OCI-LY1 (cell line): ENCODE results near the gene MYH14.

Experiments used
- H2AFZ ChIP-seq: fragments of 200-600 bp; sonication (generic), shearing (Covaris generic); 2 replicates; pipeline ENCODE4 v1.6.0; 2014; ENCODE audit warnings: antibody characterized with exemption, mild to moderate bottlenecking, low read length
- H3F3A ChIP-seq: fragments of 200-600 bp; sonication (generic), shearing (Covaris generic); 2 replicates; pipeline ENCODE4 v1.6.0; 2014; ENCODE audit warnings: mild to moderate bottlenecking, antibody characterized with exemption, low read length, moderate library complexity; ENCODE audit not compliant: insufficient read depth
- H3K27ac ChIP-seq: fragments of 200-600 bp; sonication (generic); 2 replicates; pipeline ENCODE4 v1.5.1; 2014; ENCODE audit warnings: low read length, mixed run types, mild to moderate bottlenecking, low read depth; ENCODE audit not compliant: poor library complexity, severe bottlenecking
- H3K27me3 ChIP-seq: fragments of 200-600 bp; sonication (generic); 2 replicates; pipeline ENCODE4 v1.6.0; 2014; ENCODE audit warnings: antibody characterized with exemption, mild to moderate bottlenecking, low read length, moderate library complexity; ENCODE audit not compliant: insufficient read depth
- H3K36me3 ChIP-seq: fragments of 200-600 bp; sonication (generic); 2 replicates; pipeline ENCODE4 v1.6.1; 2014; ENCODE audit warnings: mild to moderate bottlenecking, antibody characterized with exemption, low read length, moderate library complexity, mixed read lengths; ENCODE audit not compliant: insufficient read depth
- H3K4me1 ChIP-seq: fragments of 200-600 bp; sonication (generic); 2 replicates; pipeline ENCODE4 v1.5.1; 2014; ENCODE audit warnings: mild to moderate bottlenecking, low read length, moderate library complexity; ENCODE audit not compliant: insufficient read depth, severe bottlenecking
- H3K4me2 ChIP-seq: fragments of 200-600 bp; sonication (generic), shearing (Covaris generic); 2 replicates; pipeline ENCODE4 v1.6.1; 2014; ENCODE audit warnings: low read length
- H3K4me3 ChIP-seq: fragments of 200-600 bp; sonication (generic); 2 replicates; pipeline ENCODE4 v1.5.1; 2014; ENCODE audit warnings: low read length, low read depth, mild to moderate bottlenecking, mixed read lengths; ENCODE audit not compliant: poor library complexity, severe bottlenecking
- H3K79me2 ChIP-seq: fragments of 200-600 bp; shearing (Covaris generic); 2 replicates; pipeline ENCODE4 v1.6.1; 2016; ENCODE audit warnings: mixed run types, low read length, mixed read lengths; ENCODE audit not compliant: insufficient read depth
- H3K9ac ChIP-seq: fragments of 200-600 bp; sonication (generic), shearing (Covaris generic); 2 replicates; pipeline ENCODE4 v1.6.1; 2014; ENCODE audit warnings: mild to moderate bottlenecking, low read length, mixed read lengths
- H3K9me2 ChIP-seq: fragments of 200-600 bp; sonication (generic), shearing (Covaris generic); 2 replicates; pipeline ENCODE4 v1.6.1; 2014; ENCODE audit warnings: low read depth, mild to moderate bottlenecking, low read length, mixed read lengths
- H3K9me3 ChIP-seq: fragments of 200-600 bp; shearing (Covaris generic); 2 replicates; pipeline ENCODE4 v1.6.1; 2014; ENCODE audit warnings: low read length, mixed read lengths
- H4K20me1 ChIP-seq: fragments of 200-600 bp; sonication (generic), shearing (Covaris generic); 2 replicates; pipeline ENCODE4 v1.6.0; 2016; ENCODE audit warnings: mild to moderate bottlenecking, low read length; ENCODE audit not compliant: insufficient read depth
- EZH2 ChIP-seq: fragments of 200-600 bp; sonication (generic), shearing (Covaris generic); IDR thresholded peaks from 2 replicates; pipeline ENCODE4 v1.8.0; 2017; ENCODE audit warnings: borderline replicate concordance, mixed run types, mild to moderate bottlenecking, antibody characterized with exemption, low read length, moderate library complexity, mixed read lengths
- TF ChIP-seq, protein P1 (sequence below): fragments of 200-600 bp; sonication (generic), shearing (Covaris generic); IDR thresholded peaks from 2 replicates; pipeline ENCODE4 v1.5.1; 2017; ENCODE audit warnings: mild to moderate bottlenecking, antibody characterized with exemption, low read length, moderate library complexity, mixed read lengths

Gene MYH14

DNA sequence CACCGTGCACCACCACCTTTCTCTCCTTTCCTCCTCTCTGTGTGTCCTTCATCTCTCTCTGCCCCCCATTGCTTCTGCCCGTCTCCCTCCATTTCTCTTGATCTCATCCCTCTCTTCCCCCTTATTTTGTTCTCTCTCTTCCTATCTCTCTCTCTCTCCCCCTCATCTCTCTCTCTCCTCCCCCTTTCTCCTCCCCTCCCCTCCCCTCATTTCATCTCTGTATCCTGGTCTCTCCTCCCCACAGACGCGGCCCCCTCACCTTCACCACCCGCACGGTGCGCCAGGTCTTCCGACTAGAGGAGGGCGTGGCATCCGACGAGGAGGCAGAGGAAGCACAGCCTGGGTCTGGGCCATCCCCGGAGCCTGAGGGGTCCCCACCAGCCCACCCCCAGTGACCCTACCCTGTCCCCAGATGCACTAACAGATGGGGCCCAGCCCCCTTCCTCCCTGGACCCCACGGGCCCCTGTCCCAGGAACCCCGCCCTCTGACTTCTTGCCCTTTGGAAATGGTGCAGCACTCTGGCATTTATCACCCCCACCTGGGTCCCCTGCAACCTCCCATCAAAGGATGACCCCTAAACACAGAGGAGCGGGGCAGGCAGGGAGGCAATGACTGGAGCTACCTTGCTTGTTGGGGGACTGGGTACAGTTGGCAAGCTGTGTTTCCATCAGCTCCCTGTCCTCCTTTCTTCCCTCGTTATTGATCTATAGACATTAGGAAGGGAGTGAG lies 106.1 kb downstream of the MYH14 start:
- Histone ChIP-seq H3K9me2 (no peaks in the 10 kb centered on the region), H3K9me3 (no peaks in the 10 kb centered on the region), H3F3A (no peaks in the 10 kb centered on the region), H3K4me3 (no peak overlapping the region), H3K9ac (no peak overlapping the region), H3K4me2 (no peak overlapping the region), H3K27ac (no peak overlapping the region), H4K20me1 (no peaks in the 10 kb centered on the region), H3K4me1 (no peaks in the 10 kb centered on the region), H3K27me3 (peaks cover 15% of the 10 kb centered on the region), H2AFZ (no peak overlapping the region), H3K79me2 (no peaks in the 10 kb centered on the region), H3K36me3 (no peaks in the 10 kb centered on the region)
- no peak for TF ChIP-seq EZH2
- TF ChIP-seq, protein P1, sequence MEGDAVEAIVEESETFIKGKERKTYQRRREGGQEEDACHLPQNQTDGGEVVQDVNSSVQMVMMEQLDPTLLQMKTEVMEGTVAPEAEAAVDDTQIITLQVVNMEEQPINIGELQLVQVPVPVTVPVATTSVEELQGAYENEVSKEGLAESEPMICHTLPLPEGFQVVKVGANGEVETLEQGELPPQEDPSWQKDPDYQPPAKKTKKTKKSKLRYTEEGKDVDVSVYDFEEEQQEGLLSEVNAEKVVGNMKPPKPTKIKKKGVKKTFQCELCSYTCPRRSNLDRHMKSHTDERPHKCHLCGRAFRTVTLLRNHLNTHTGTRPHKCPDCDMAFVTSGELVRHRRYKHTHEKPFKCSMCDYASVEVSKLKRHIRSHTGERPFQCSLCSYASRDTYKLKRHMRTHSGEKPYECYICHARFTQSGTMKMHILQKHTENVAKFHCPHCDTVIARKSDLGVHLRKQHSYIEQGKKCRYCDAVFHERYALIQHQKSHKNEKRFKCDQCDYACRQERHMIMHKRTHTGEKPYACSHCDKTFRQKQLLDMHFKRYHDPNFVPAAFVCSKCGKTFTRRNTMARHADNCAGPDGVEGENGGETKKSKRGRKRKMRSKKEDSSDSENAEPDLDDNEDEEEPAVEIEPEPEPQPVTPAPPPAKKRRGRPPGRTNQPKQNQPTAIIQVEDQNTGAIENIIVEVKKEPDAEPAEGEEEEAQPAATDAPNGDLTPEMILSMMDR, result no peak

DNA sequence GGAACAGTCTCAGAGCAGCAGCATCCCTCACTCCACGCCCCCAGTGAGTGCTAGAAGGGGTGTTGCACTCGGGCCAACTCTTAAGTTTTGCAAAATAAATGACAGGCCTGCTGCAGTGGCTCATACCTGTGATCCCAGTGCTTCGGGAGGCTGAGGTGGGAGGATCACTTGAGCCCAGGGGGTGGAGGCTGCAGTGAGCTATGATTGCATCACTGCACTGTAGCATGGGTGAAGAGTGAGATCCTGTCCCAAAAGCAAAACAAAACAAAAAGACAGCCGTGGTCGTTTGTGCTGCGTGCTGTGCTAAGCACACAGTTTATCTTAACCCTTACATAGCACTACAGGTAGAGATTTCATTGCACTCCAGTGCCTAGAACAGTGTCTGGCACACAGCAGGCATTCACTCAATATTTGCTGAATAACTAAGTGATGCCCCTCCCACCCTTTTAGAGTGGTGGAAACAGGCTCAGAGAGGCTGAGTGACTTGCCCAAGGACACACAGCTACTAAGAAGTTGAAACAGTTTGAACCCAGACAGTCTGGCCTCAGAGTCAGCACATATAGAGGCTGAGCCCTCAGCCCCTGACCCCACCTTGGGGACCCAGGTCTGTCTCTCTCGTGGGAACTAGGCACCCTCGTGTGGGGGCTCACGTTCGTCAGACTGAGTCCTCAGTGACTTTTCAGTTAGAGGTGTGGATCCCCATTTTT lies 107.5 kb downstream of the MYH14 start:
- Histone ChIP-seq H3F3A (no peaks in the 10 kb centered on the region), H2AFZ (no peak overlapping the region), H3K27ac (no peak overlapping the region), H3K36me3 (no peaks in the 10 kb centered on the region), H4K20me1 (no peaks in the 10 kb centered on the region), H3K4me1 (no peaks in the 10 kb centered on the region), H3K9me2 (no peaks in the 10 kb centered on the region), H3K79me2 (no peaks in the 10 kb centered on the region), H3K9ac (no peak overlapping the region), H3K9me3 (no peaks in the 10 kb centered on the region), H3K4me2 (no peak overlapping the region), H3K4me3 (no peak overlapping the region), H3K27me3 (peaks cover 15% of the 10 kb centered on the region)
- no peak for TF ChIP-seq EZH2
- TF ChIP-seq, protein P1, result no peak

DNA sequence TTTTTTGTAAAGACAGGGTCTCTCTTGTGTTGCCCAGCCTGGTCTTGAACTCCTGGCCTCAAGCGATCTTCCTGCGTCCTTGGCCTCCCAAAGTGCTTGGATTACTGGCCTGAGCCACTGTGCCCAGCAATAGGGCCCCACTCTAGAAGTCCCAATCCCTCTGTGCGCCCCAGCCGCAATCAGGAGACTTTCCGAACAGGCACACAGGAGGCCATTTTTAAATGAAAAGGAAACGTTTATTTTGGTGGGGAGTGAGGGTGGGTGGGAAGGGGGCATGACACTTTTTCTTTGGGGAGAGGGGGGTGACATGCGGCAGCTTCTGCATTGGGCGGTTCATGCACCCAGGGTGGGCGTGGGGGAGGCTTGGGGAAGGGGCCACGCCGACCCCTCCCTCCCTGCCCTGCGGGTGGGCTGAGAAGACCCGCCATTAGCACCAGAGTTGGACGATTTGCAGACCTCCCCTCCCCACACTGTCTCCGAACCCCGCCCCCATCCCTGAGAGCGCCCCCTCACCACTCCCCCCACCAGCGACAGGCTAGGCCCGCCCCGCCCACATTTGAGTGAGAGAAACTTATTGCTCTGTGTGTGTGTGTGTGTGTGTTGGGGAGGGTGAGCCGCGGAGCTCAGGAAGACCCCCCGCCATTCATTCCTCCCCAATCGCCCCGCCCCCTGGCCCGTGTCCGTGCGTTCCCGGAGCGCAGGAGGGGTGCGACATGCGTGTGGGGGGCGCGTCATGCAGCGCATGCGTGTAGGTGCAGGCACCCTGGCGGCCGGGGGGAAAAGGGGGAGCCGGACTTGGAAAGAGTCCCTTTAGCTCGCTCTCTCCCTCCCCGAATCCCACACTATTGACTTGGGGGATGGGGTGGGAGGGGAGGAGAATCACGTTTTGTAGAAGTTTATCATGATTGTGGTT lies 108.6 kb downstream of the MYH14 start:
- H3K9me2 ChIP-seq, result no peaks in the 10 kb centered on the region
- H3F3A ChIP-seq, result no peaks in the 10 kb centered on the region
- no peaks in the 10 kb centered on the region for H4K20me1 ChIP-seq
- H3K9ac ChIP-seq, result no peak overlapping the region
- H3K4me2 ChIP-seq, result no peak overlapping the region
- no peak overlapping the region for H2AFZ ChIP-seq
- H3K27ac ChIP-seq, result no peak overlapping the region
- H3K79me2 ChIP-seq, result no peaks in the 10 kb centered on the region
- H3K27me3 ChIP-seq, result peaks cover 15% of the 10 kb centered on the region
- no peaks in the 10 kb centered on the region for H3K36me3 ChIP-seq
- no peak overlapping the region for H3K4me3 ChIP-seq
- H3K9me3 ChIP-seq, result no peaks in the 10 kb centered on the region
- TF ChIP-seq EZH2, result no peak
- TF ChIP-seq, protein P1, result no peak
- H3K4me1 ChIP-seq, result no peaks in the 10 kb centered on the region
